ENCODE data around the gene NPPA. TPM values are rescaled to one million over a fixed set of nuclear protein-coding genes. Genes with fewer than 3 reads are reported as not detected.

NPPA gene
- total and polyA plus RNA-seq, 9 of the 15 experiments (the other 6 are each of a cell fraction or from before 2014, with no cell fraction given): not detected

DNA sequence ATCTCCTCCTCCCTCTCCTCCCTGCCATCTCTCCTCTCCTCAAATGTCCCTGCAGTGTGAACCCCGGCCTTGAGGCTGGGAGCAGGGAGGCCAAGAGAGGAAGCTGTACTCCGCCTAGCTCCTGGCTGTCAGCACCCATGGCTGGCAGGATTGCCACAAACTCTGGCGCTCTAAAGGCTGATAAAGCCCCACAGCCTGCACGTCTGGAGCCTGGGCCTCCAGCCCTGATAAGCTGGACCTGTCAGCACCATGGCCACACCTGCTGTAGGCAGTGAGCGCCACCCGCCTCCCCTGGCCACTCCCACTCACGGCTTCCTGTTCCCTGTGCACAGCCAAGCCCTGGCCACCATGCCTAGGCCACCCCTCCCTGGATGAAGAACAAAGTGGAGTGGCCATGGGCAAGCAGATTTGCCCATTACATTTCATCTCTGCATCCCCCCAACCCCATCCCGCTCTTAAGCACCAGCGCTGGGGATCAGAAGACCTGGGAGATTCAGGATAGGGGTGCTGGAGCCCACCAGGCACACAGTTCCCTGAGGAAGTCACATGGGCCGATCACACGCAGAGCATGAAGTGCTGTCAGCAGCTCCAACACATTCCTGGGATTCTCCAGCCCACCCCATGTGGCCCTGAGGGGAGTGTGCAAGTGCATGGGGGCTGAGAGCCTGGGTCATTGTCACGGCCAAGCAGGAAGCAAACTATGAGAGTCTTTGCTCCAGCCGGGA is 35.4 kb upstream of the NPPA start (continued):
- TF ChIP-seq MBD1 (CRISPR knock-in tag; IDR thresholded peaks at IDR 0.05): no peak
- no peak for TF ChIP-seq ARID2 (IDR thresholded peaks at IDR 0.05)
- TF ChIP-seq, protein P1, sequence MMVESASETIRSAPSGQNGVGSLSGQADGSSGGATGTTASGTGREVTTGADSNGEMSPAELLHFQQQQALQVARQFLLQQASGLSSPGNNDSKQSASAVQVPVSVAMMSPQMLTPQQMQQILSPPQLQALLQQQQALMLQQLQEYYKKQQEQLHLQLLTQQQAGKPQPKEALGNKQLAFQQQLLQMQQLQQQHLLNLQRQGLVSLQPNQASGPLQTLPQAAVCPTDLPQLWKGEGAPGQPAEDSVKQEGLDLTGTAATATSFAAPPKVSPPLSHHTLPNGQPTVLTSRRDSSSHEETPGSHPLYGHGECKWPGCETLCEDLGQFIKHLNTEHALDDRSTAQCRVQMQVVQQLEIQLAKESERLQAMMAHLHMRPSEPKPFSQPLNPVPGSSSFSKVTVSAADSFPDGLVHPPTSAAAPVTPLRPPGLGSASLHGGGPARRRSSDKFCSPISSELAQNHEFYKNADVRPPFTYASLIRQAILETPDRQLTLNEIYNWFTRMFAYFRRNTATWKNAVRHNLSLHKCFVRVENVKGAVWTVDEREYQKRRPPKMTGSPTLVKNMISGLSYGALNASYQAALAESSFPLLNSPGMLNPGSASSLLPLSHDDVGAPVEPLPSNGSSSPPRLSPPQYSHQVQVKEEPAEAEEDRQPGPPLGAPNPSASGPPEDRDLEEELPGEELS (CRISPR knock-in tag; IDR thresholded peaks at IDR 0.05; ENCODE audit: borderline replicate concordance): no peak
- TF ChIP-seq NFXL1 (CRISPR knock-in tag; IDR thresholded peaks at IDR 0.05): no peak
- TF ChIP-seq DPF2 (IDR thresholded peaks at IDR 0.05): peak; percentile 96
- TF ChIP-seq AFF1 (IDR thresholded peaks at IDR 0.05; ENCODE audit: low read depth in 1 of 2, partially characterized antibody in 2 of 2): peak in 1 of 2 experiments; percentile 65
- peak; percentile 97 for TF ChIP-seq KLF16 (IDR thresholded peaks at IDR 0.05)
- TF ChIP-seq, protein P2, sequence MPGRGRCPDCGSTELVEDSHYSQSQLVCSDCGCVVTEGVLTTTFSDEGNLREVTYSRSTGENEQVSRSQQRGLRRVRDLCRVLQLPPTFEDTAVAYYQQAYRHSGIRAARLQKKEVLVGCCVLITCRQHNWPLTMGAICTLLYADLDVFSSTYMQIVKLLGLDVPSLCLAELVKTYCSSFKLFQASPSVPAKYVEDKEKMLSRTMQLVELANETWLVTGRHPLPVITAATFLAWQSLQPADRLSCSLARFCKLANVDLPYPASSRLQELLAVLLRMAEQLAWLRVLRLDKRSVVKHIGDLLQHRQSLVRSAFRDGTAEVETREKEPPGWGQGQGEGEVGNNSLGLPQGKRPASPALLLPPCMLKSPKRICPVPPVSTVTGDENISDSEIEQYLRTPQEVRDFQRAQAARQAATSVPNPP (IDR thresholded peaks at IDR 0.05; ENCODE audit: borderline replicate concordance, insufficient read depth, insufficient read length): no peak
- no peak for TF ChIP-seq ZNF778 (CRISPR knock-in tag; IDR thresholded peaks at IDR 0.05)
- no peak for TF ChIP-seq ZNF586 (CRISPR knock-in tag; conservative IDR thresholded peaks at IDR 0.05)
- TF ChIP-seq HNRNPUL1 (IDR thresholded peaks at IDR 0.05; ENCODE audit: low read length): no peak
- TF ChIP-seq ZKSCAN1 (IDR thresholded peaks at IDR 0.05; ENCODE audit: low read depth, low read length): peak; percentile 91
- peak; percentile 53; the same call in 1 of the 2 replicates for TF ChIP-seq ZKSCAN3 (CRISPR knock-in tag; IDR thresholded peaks at IDR 0.05)
- TF ChIP-seq, protein P3, sequence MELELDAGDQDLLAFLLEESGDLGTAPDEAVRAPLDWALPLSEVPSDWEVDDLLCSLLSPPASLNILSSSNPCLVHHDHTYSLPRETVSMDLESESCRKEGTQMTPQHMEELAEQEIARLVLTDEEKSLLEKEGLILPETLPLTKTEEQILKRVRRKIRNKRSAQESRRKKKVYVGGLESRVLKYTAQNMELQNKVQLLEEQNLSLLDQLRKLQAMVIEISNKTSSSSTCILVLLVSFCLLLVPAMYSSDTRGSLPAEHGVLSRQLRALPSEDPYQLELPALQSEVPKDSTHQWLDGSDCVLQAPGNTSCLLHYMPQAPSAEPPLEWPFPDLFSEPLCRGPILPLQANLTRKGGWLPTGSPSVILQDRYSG (tag; conservative IDR thresholded peaks at IDR 0.05; ENCODE audit: low read depth): peak; percentile 70; the same call in 1 of the 2 replicates
- peak; percentile 32; the same call in 1 of the 2 replicates for TF ChIP-seq PHF8 (IDR thresholded peaks at IDR 0.05; ENCODE audit: borderline replicate concordance, low read length)
- TF ChIP-seq ZNF695 (CRISPR knock-in tag; IDR thresholded peaks at IDR 0.05): 0 out of 2 replicates have a peak, but pooled peaks have one; percentile 35
- peak; percentile 34 for TF ChIP-seq SMARCB1 (IDR thresholded peaks at IDR 0.05; ENCODE audit: insufficient read length, low read depth)
- TF ChIP-seq SNIP1 (IDR thresholded peaks at IDR 0.05; ENCODE audit: low read depth): no peak

All from K562 (cell line).